Epithelial cell of alveolus of lung (primary cell): ENCODE data around the gene PDIA4. TPM values are rescaled to one million over a fixed set of nuclear protein-coding genes. Genes with fewer than 3 reads are reported as not detected.

Source experiments
- total RNA-seq: library from RNA; depleted of rRNA; stranded (reverse); fragments of >200 nt; gene quantifications from 2 replicates; pipeline ENCODE4 v1.2.1, GENCODE V29; 2015

The PDIA4 gene
- 186 and 471 TPM in 2 replicates for total RNA-seq

GRCh38 chr7:149028346-149029109 lies at the start of gene PDIA4:
Gene PDIA4, minus strand, starts transcription at chr7:149028505. Its CDS starts 97 bp downstream, at chr7:149028408.

Other genes with a start within 250 kb of the PDIA4 start
- 9.8 and 11.8 TPM in 2 replicates for gene EZH2, start 144.2 kb downstream of the PDIA4 start, total RNA-seq
- 5.3 and 6.4 TPM in 2 replicates for gene ZNF786, start 62.2 kb upstream of the PDIA4 start, total RNA-seq
- 1.6 and 6.6 TPM in 2 replicates for gene ZNF425, start 97.8 kb upstream of the PDIA4 start, total RNA-seq
- gene ZNF398, start 118.9 kb upstream of the PDIA4 start, total RNA-seq = 13.1 and 40.8 TPM in 2 replicates
- 19.8 and 28.0 TPM in 2 replicates for gene ZNF282, start 167.0 kb upstream of the PDIA4 start, total RNA-seq
- 5.8 and 6.0 TPM in 2 replicates for gene ZNF212, start 211.1 kb upstream of the PDIA4 start, total RNA-seq
- gene ZNF783, start 233.7 kb upstream of the PDIA4 start, total RNA-seq = 5.8 and 10.0 TPM in 2 replicates